Measurements from ENCODE around the gene LILRB5. TPM values are rescaled to one million over a fixed set of nuclear protein-coding genes. Genes with fewer than 3 reads are reported as not detected.

Gene LILRB5
- total and polyA plus RNA-seq, 2 of the 8 experiments (the other 6 are each of a cell fraction or from before 2014, with no cell fraction given), result 0.05 TPM; not detected in 1

DNA sequence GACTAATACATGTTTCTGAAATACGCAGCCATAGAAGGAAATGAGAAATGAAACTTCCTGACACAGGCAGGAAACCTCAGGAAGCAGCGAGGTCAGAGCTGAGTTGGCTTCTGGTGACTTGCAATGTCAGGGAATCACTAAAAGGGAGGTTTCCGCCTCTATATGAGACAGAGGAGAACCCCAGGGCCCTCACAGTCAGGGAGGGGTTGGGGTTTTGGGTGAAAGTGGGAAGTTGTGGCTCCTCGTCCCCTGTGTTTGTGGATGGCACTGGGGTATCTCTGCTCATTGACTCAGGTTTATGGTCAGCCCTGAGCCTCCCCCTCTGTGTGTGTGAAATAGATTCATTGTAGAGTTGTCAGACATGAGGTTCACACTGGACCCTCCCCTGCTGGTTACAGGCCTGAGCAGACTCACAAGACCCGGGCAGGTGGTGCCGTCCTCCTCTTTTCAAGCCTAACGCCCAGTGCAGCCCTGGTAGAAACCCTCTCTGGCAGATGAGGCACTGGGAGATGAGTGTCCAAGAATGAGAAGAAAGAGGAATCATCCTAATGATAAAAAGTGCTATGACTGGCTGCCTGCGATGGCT is 9.0 kb downstream of the LILRB5 start:
- Histone ChIP-seq H3K23me2 (ENCODE audit: low read depth, low read length) (no peaks in the 10 kb centered on the region), H3K14ac (ENCODE audit: insufficient read length) (no peak overlapping the region), H3K27me3 (replicated peaks in 1 of 4; ENCODE audit: control insufficient read depth in 3 of 4, extremely low read depth in 1 of 4, insufficient read depth in 3 of 4, low read length in 3 of 4) (no peaks in the 10 kb centered on the region; a peak in 1 of 7 replicates), H2BK15ac (ENCODE audit: low read length) (no peak overlapping the region), H3K36me3 (ENCODE audit: control insufficient read depth in 2 of 4, insufficient read depth in 4 of 4, low read length in 3 of 4) (no peaks in the 10 kb centered on the region), H3K27ac (ENCODE audit: low read depth, low read length) (no peak overlapping the region), H4K91ac (replicated peaks; ENCODE audit: insufficient read length, low read length) (no peak overlapping the region), H3K79me1 (ENCODE audit: low read depth, low read length) (no peaks in the 10 kb centered on the region), H4K5ac (ENCODE audit: insufficient read length, low read depth, low read length) (no peak overlapping the region), H3K18ac (ENCODE audit: extremely low read depth, low read length) (no peak overlapping the region), H2BK20ac (ENCODE audit: low read length) (no peak overlapping the region), H3K4me2 (ENCODE audit: insufficient read depth in 1 of 2, low read depth in 2 of 2, low read length in 2 of 2) (no peak overlapping the region), H3K56ac (replicated peaks; ENCODE audit: insufficient read length, low read depth, low read length) (no peak overlapping the region), H3K9ac (replicated peaks in 1 of 4; ENCODE audit: extremely low read depth in 1 of 4, low read depth in 3 of 4, low read length in 3 of 4) (no peak overlapping the region), H2AFZ (ENCODE audit: low read length) (no peak overlapping the region), H4K8ac (ENCODE audit: extremely low read depth, insufficient read depth, low read length) (no peak overlapping the region), H2BK120ac (replicated peaks; ENCODE audit: low read depth, low read length) (no peak overlapping the region), H4K20me1 (replicated peaks in 1 of 2; ENCODE audit: control insufficient read depth in 1 of 2, insufficient read depth in 2 of 2, low read length in 2 of 2) (no peaks in the 10 kb centered on the region), H2BK5ac (ENCODE audit: low read depth, low read length) (no peak overlapping the region), H3K9me3 (ENCODE audit: insufficient read depth in 2 of 2, low read depth in 1 of 2, low read length in 1 of 2) (no peaks in the 10 kb centered on the region), H3K23ac (ENCODE audit: insufficient read length) (no peak overlapping the region), H3K4me3 (ENCODE audit: extremely low read depth in 1 of 4, insufficient read depth in 2 of 4, low read depth in 3 of 4, low read length in 4 of 4) (no peak overlapping the region), H3K4ac (replicated peaks; ENCODE audit: insufficient read length, low read depth, low read length) (no peak overlapping the region), H2AK5ac (ENCODE audit: low read depth, low read length) (no peak overlapping the region), H3K4me1 (replicated peaks in 1 of 4; ENCODE audit: control insufficient read depth in 3 of 4, insufficient read depth in 4 of 4, low read length in 3 of 4) (no peaks in the 10 kb centered on the region), H3K79me2 (ENCODE audit: control insufficient read depth in 1 of 2, insufficient read depth in 2 of 2, low read length in 2 of 2) (no peaks in the 10 kb centered on the region), H2BK12ac (ENCODE audit: low read depth, low read length) (no peak overlapping the region)
- 81% methylated on average over 8 of the region's 8 CpGs; no CpG with 5 or more reads in 1 of the 2 experiments for WGBS, 2 experiments (ENCODE audit: extremely low coverage in 1 of 2, insufficient coverage in 1 of 2, insufficient read length in 1 of 2, insufficient replicate concordance in 2 of 2, low coverage in 1 of 2, low lambda C conversion rate in 2 of 2, missing lambda C conversion rate in 1 of 2)
- DNase-seq (ENCODE audit: low read depth in 1 of 2, low spot score in 2 of 2) (no peak), FAIRE-seq (no peak)
- CTCF ChIA-PET (ENCODE audit: partially characterized antibody), result interaction anchor here (0.6 to 1.6 kb wide), 3 partner anchors 12 to 41 kb away, joined by 3 to 5 read pairs (median 5); no protein-coding TSS in a partner anchor
- TF ChIP-seq GTF2F1 (IDR thresholded peaks at IDR 0.05; ENCODE audit: borderline replicate concordance, low read depth, low read length) (no peak), POU5F1 (IDR thresholded peaks at IDR 0.05; ENCODE audit: low read depth, low read length) (no peak), KDM4A (IDR thresholded peaks at IDR 0.05; ENCODE audit: low read depth, low read length, severe bottlenecking) (no peak)
- POLR2A ChIA-PET (ENCODE audit: partially characterized antibody), result interaction anchor here (2.2 kb wide), 1 partner anchor 41 kb away, joined by 7 read pairs; no protein-coding TSS in a partner anchor

Measured in H1 (cell line).